Measurements from ENCODE around the gene NOXO1. TPM values are rescaled to one million over a fixed set of nuclear protein-coding genes. Genes with fewer than 3 reads are reported as not detected.

The NOXO1 gene
- total RNA-seq, 1 donor = 0.43 TPM

GRCh38 chr16:2026461-2027023, 45.3 kb upstream of the NOXO1 start, which contains the start of gene NHERF2:
NHERF2 (plus strand) TSS chr16:2026902; CDS start chr16:2027006, 104 bp downstream.
- DNase-seq (ENCODE audit: low read depth) = no peak

GRCh38 chr16:2025878-2026460, 44.7 kb upstream of the NOXO1 start:
- TF ChIP-seq CTCF (IDR thresholded peaks at IDR 0.05; ENCODE audit: insufficient read depth, low read depth, low read length) = no peak
- DNase-seq (ENCODE audit: low read depth) = no peak
- peak overlapping the region; percentile 54 for H3K4me3 ChIP-seq (ENCODE audit: low read depth, low read length)

More at GRCh38 chr16:2026461-2027023, 45.3 kb upstream of the NOXO1 start, which contains the start of gene NHERF2:
- no peak for TF ChIP-seq CTCF (IDR thresholded peaks at IDR 0.05; ENCODE audit: insufficient read depth, low read depth, low read length)
- H3K4me3 ChIP-seq (ENCODE audit: low read depth, low read length) = peak within 1 kb of the TSS; percentile 73

- TF ChIP-seq CTCF (IDR thresholded peaks at IDR 0.05; ENCODE audit: insufficient read depth, low read depth, low read length) = no peak
- no peak for DNase-seq (ENCODE audit: low read depth)
- H3K4me3 ChIP-seq (ENCODE audit: low read depth, low read length) = no peak overlapping the region
Measured at GRCh38 chr16:2025251-2025650, 44.0 kb upstream of the NOXO1 start.

GRCh38 chr16:2024032-2024420, 42.8 kb upstream of the NOXO1 start:
- DNase-seq (ENCODE audit: low read depth) = no peak
- no peak for TF ChIP-seq CTCF (IDR thresholded peaks at IDR 0.05; ENCODE audit: insufficient read depth, low read depth, low read length)
- H3K4me3 ChIP-seq (ENCODE audit: low read depth, low read length) = no peak overlapping the region

- peak; percentile 89 for DNase-seq (ENCODE audit: low read depth)
- peak; percentile 90 for TF ChIP-seq CTCF (IDR thresholded peaks at IDR 0.05; ENCODE audit: insufficient read depth, low read depth, low read length)
- H3K4me3 ChIP-seq (ENCODE audit: low read depth, low read length) = peak overlapping the region; percentile 50
Measured at GRCh38 chr16:2023092-2024031, 42.1 kb upstream of the NOXO1 start.

- TF ChIP-seq CTCF (IDR thresholded peaks at IDR 0.05; ENCODE audit: insufficient read depth, low read depth, low read length) = no peak
- DNase-seq (ENCODE audit: low read depth) = peak; percentile 81
- H3K4me3 ChIP-seq (ENCODE audit: low read depth, low read length) = peak overlapping the region; percentile 34
Measured at GRCh38 chr16:2022723-2023091, 41.4 kb upstream of the NOXO1 start.

All from fibroblast of villous mesenchyme (primary cell).